Epidermal melanocyte (primary cell): ENCODE data around the gene CHMP2A.
A peak's percentile ranks its signal among the peaks of the same experiment; 100 is the strongest.
"Not testable (repeated sequence)": the region's sequence is repeated elsewhere in the genome, so short reads cannot be mapped to it uniquely, and the experiment has no call there.

Experiments
- DNase-seq: peaks from one replicate; pipeline ENCODE4 v3.0.0; 2011; ENCODE audit warnings: low spot score; ENCODE audit not compliant: insufficient read length

CHMP2A gene

GRCh38 chr19:58542641-58543372, 12.1 kb downstream of the CHMP2A start:
- not testable (repeated sequence) for DNase-seq

- not testable (repeated sequence) for DNase-seq
Observed at GRCh38 chr19:58539169-58539559, 15.7 kb downstream of the CHMP2A start.

- DNase-seq, result no peak
Observed at GRCh38 chr19:58538257-58539168, 16.4 kb downstream of the CHMP2A start.

GRCh38 chr19:58536852-58537798, 17.8 kb downstream of the CHMP2A start:
- no peak for DNase-seq

- DNase-seq, result no peak
Observed at GRCh38 chr19:58535857-58536256, 19.0 kb downstream of the CHMP2A start.

GRCh38 chr19:58531034-58531840, 23.7 kb downstream of the CHMP2A start:
- DNase-seq, result no peak

- DNase-seq, result no peak
Observed at GRCh38 chr19:58529405-58529804, 25.5 kb downstream of the CHMP2A start.

- DNase-seq, result no peak
Observed at GRCh38 chr19:58522709-58523108, 32.2 kb downstream of the CHMP2A start.

GRCh38 chr19:58521651-58522050, 33.3 kb downstream of the CHMP2A start:
- DNase-seq, result no peak

- DNase-seq, result no peak
Observed at GRCh38 chr19:58520257-58520599, 34.7 kb downstream of the CHMP2A start.

- peak; percentile 88 for DNase-seq
Observed at GRCh38 chr19:58519355-58520256, 35.3 kb downstream of the CHMP2A start, which contains the start of gene ZBTB45. Gene ZBTB45 (minus strand): TSS chr19:58519810. CDS start chr19:58517673, 2,137 bp downstream.

GRCh38 chr19:58519087-58519354, 35.9 kb downstream of the CHMP2A start:
- DNase-seq, result peak; percentile 87

- no peak for DNase-seq
Observed at GRCh38 chr19:58518256-58519086, 36.4 kb downstream of the CHMP2A start.

- no peak for DNase-seq
Observed at GRCh38 chr19:58516964-58517833, 37.7 kb downstream of the CHMP2A start.

GRCh38 chr19:58516246-58516836, 38.6 kb downstream of the CHMP2A start:
- no peak for DNase-seq

- no peak for DNase-seq
Observed at GRCh38 chr19:58515259-58515658, 39.6 kb downstream of the CHMP2A start.

- DNase-seq, result no peak
Observed at GRCh38 chr19:58514564-58515022, 40.3 kb downstream of the CHMP2A start.
